Measurements from ENCODE around the gene CRYBB3.

CRYBB3 gene

GRCh38 chr22:25160120-25160996 is 39.3 kb upstream of the CRYBB3 start:
- no CpG with 5 or more reads among the region's 11 CpGs for WGBS (ENCODE audit: extremely low coverage, insufficient coverage, low lambda C conversion rate)
- Histone ChIP-seq H3K4me1 (ENCODE audit: control insufficient read depth, low read depth, low read length) (no peaks in the 10 kb centered on the region), H3K56ac (ENCODE audit: low read length) (no peak overlapping the region), H3K27ac (ENCODE audit: low read depth, low read length) (no peak overlapping the region), H3K4me2 (ENCODE audit: low read length) (no peak overlapping the region), H3K27me3 (ENCODE audit: insufficient read depth, low read length, poor library complexity) (no peaks in the 10 kb centered on the region), H3K36me3 (ENCODE audit: control insufficient read depth, insufficient read depth, low read length) (no peaks in the 10 kb centered on the region), H3K9ac (ENCODE audit: low read length) (no peak overlapping the region), H3K23ac (ENCODE audit: low read length) (no peak overlapping the region), H3K79me2 (ENCODE audit: control insufficient read depth, insufficient read depth, low read length) (no peaks in the 10 kb centered on the region), H3K18ac (ENCODE audit: low read length) (no peak overlapping the region), H2BK5ac (ENCODE audit: low read length) (no peak overlapping the region), H4K8ac (ENCODE audit: low read depth, low read length) (no peak overlapping the region), H2BK120ac (ENCODE audit: low read depth, low read length) (no peak overlapping the region), H3K4ac (ENCODE audit: low read depth, low read length) (no peak overlapping the region), H2BK15ac (replicated peaks; ENCODE audit: low read depth) (no peak overlapping the region), H4K5ac (ENCODE audit: low read length) (no peak overlapping the region), H3K4me3 (ENCODE audit: low read length) (no peak overlapping the region), H3K79me1 (ENCODE audit: low read length) (peaks cover 3% of the 10 kb centered on the region), H2AK5ac (ENCODE audit: low read length) (no peak overlapping the region)
- DNase-seq = no peak

- Histone ChIP-seq H2BK120ac (ENCODE audit: low read depth, low read length) (no peak overlapping the region), H3K56ac (ENCODE audit: low read length) (no peak overlapping the region), H3K4ac (ENCODE audit: low read depth, low read length) (no peak overlapping the region), H3K36me3 (ENCODE audit: control insufficient read depth, insufficient read depth, low read length) (no peaks in the 10 kb centered on the region), H3K4me1 (ENCODE audit: control insufficient read depth, low read depth, low read length) (no peaks in the 10 kb centered on the region), H3K79me2 (ENCODE audit: control insufficient read depth, insufficient read depth, low read length) (no peaks in the 10 kb centered on the region), H2BK15ac (replicated peaks; ENCODE audit: low read depth) (no peak overlapping the region), H3K23ac (ENCODE audit: low read length) (no peak overlapping the region), H3K27ac (ENCODE audit: low read depth, low read length) (no peak overlapping the region), H3K4me3 (ENCODE audit: low read length) (no peak overlapping the region), H3K79me1 (ENCODE audit: low read length) (peaks cover 2% of the 10 kb centered on the region), H2BK5ac (ENCODE audit: low read length) (no peak overlapping the region), H3K9ac (ENCODE audit: low read length) (no peak overlapping the region), H4K8ac (ENCODE audit: low read depth, low read length) (no peak overlapping the region), H2AK5ac (ENCODE audit: low read length) (no peak overlapping the region), H4K5ac (ENCODE audit: low read length) (no peak overlapping the region), H3K27me3 (ENCODE audit: insufficient read depth, low read length, poor library complexity) (no peaks in the 10 kb centered on the region), H3K4me2 (ENCODE audit: low read length) (no peak overlapping the region), H3K18ac (ENCODE audit: low read length) (no peak overlapping the region)
- WGBS (ENCODE audit: extremely low coverage, insufficient coverage, low lambda C conversion rate) = no CpG with 5 or more reads among the region's 14 CpGs
- no peak for DNase-seq
Measured at GRCh38 chr22:25161017-25161915, 38.4 kb upstream of the CRYBB3 start.

- no CpG with 5 or more reads among the region's 6 CpGs for WGBS (ENCODE audit: extremely low coverage, insufficient coverage, low lambda C conversion rate)
- no peak overlapping the region for H4K5ac ChIP-seq (ENCODE audit: low read length)
- H3K27ac ChIP-seq (ENCODE audit: low read depth, low read length) = no peak overlapping the region
- no peaks in the 10 kb centered on the region for H3K36me3 ChIP-seq (ENCODE audit: control insufficient read depth, insufficient read depth, low read length)
- H3K4me1 ChIP-seq (ENCODE audit: control insufficient read depth, low read depth, low read length) = no peaks in the 10 kb centered on the region
- no peaks in the 10 kb centered on the region for H3K79me2 ChIP-seq (ENCODE audit: control insufficient read depth, insufficient read depth, low read length)
- H3K23ac ChIP-seq (ENCODE audit: low read length) = no peak overlapping the region
- no peaks in the 10 kb centered on the region for H3K27me3 ChIP-seq (ENCODE audit: insufficient read depth, low read length, poor library complexity)
- H3K9ac ChIP-seq (ENCODE audit: low read length) = no peak overlapping the region
- H2BK15ac ChIP-seq (replicated peaks; ENCODE audit: low read depth) = no peak overlapping the region
- H3K4me2 ChIP-seq (ENCODE audit: low read length) = no peak overlapping the region
- no peak for DNase-seq
- no peak overlapping the region for H3K18ac ChIP-seq (ENCODE audit: low read length)
- no peak overlapping the region for H2AK5ac ChIP-seq (ENCODE audit: low read length)
- no peak overlapping the region for H3K4ac ChIP-seq (ENCODE audit: low read depth, low read length)
- H3K79me1 ChIP-seq (ENCODE audit: low read length) = no peaks in the 10 kb centered on the region
- H3K4me3 ChIP-seq (ENCODE audit: low read length) = no peak overlapping the region
- H2BK120ac ChIP-seq (ENCODE audit: low read depth, low read length) = no peak overlapping the region
- H2BK5ac ChIP-seq (ENCODE audit: low read length) = no peak overlapping the region
- no peak overlapping the region for H4K8ac ChIP-seq (ENCODE audit: low read depth, low read length)
- no peak overlapping the region for H3K56ac ChIP-seq (ENCODE audit: low read length)
Measured at GRCh38 chr22:25161916-25162530, 37.6 kb upstream of the CRYBB3 start.

- H2BK120ac ChIP-seq (ENCODE audit: low read depth, low read length) = no peak overlapping the region
- no peak overlapping the region for H3K4me3 ChIP-seq (ENCODE audit: low read length)
- no peak overlapping the region for H4K5ac ChIP-seq (ENCODE audit: low read length)
- no peaks in the 10 kb centered on the region for H3K27me3 ChIP-seq (ENCODE audit: insufficient read depth, low read length, poor library complexity)
- no peak overlapping the region for H3K9ac ChIP-seq (ENCODE audit: low read length)
- WGBS (ENCODE audit: extremely low coverage, insufficient coverage, low lambda C conversion rate) = no CpG with 5 or more reads among the region's 1 CpG
- no peaks in the 10 kb centered on the region for H3K79me1 ChIP-seq (ENCODE audit: low read length)
- no peaks in the 10 kb centered on the region for H3K36me3 ChIP-seq (ENCODE audit: control insufficient read depth, insufficient read depth, low read length)
- H3K23ac ChIP-seq (ENCODE audit: low read length) = no peak overlapping the region
- no peak overlapping the region for H3K27ac ChIP-seq (ENCODE audit: low read depth, low read length)
- no peak overlapping the region for H3K56ac ChIP-seq (ENCODE audit: low read length)
- DNase-seq = no peak
- H2AK5ac ChIP-seq (ENCODE audit: low read length) = no peak overlapping the region
- no peak overlapping the region for H3K4me2 ChIP-seq (ENCODE audit: low read length)
- no peak overlapping the region for H3K4ac ChIP-seq (ENCODE audit: low read depth, low read length)
- no peak overlapping the region for H3K18ac ChIP-seq (ENCODE audit: low read length)
- H3K4me1 ChIP-seq (ENCODE audit: control insufficient read depth, low read depth, low read length) = no peaks in the 10 kb centered on the region
- H4K8ac ChIP-seq (ENCODE audit: low read depth, low read length) = no peak overlapping the region
- no peaks in the 10 kb centered on the region for H3K79me2 ChIP-seq (ENCODE audit: control insufficient read depth, insufficient read depth, low read length)
- H2BK5ac ChIP-seq (ENCODE audit: low read length) = no peak overlapping the region
- no peak overlapping the region for H2BK15ac ChIP-seq (replicated peaks; ENCODE audit: low read depth)
Measured at GRCh38 chr22:25162561-25162960, 37.1 kb upstream of the CRYBB3 start.

GRCh38 chr22:25165785-25166184 is 33.9 kb upstream of the CRYBB3 start:
- Histone ChIP-seq H3K9ac (ENCODE audit: low read length) (no peak overlapping the region), H3K4me1 (ENCODE audit: control insufficient read depth, low read depth, low read length) (no peaks in the 10 kb centered on the region), H3K18ac (ENCODE audit: low read length) (no peak overlapping the region), H4K8ac (ENCODE audit: low read depth, low read length) (no peak overlapping the region), H3K4me2 (ENCODE audit: low read length) (no peak overlapping the region), H3K79me1 (ENCODE audit: low read length) (no peaks in the 10 kb centered on the region), H2BK120ac (ENCODE audit: low read depth, low read length) (no peak overlapping the region), H3K27ac (ENCODE audit: low read depth, low read length) (no peak overlapping the region), H3K36me3 (ENCODE audit: control insufficient read depth, insufficient read depth, low read length) (no peaks in the 10 kb centered on the region), H4K5ac (ENCODE audit: low read length) (no peak overlapping the region), H3K79me2 (ENCODE audit: control insufficient read depth, insufficient read depth, low read length) (no peaks in the 10 kb centered on the region), H3K27me3 (ENCODE audit: insufficient read depth, low read length, poor library complexity) (no peaks in the 10 kb centered on the region), H3K4ac (ENCODE audit: low read depth, low read length) (no peak overlapping the region), H2BK5ac (ENCODE audit: low read length) (no peak overlapping the region), H3K23ac (ENCODE audit: low read length) (no peak overlapping the region), H3K4me3 (ENCODE audit: low read length) (no peak overlapping the region), H2AK5ac (ENCODE audit: low read length) (no peak overlapping the region), H3K56ac (ENCODE audit: low read length) (no peak overlapping the region), H2BK15ac (replicated peaks; ENCODE audit: low read depth) (no peak overlapping the region)
- WGBS (ENCODE audit: extremely low coverage, insufficient coverage, low lambda C conversion rate) = no CpG with 5 or more reads among the region's 10 CpGs
- DNase-seq = no peak
